Uterus (tissue), 2 donors: ENCODE data around the gene BMERB1.

Experiments used
- CTCF ChIP-seq, 4 experiments: fragments of 200-600 bp in 2 of 4; fragments of 450-650 bp in 2 of 4; sonication (generic) in 2 of 4; IDR thresholded peaks; one replicate each; pipeline ENCODE4 v1.5.1; 2016 to 2019; ENCODE audit warnings: antibody characterized with exemption in 4 of 4, mild to moderate bottlenecking in 2 of 4, moderate library complexity in 1 of 4
- POLR2A ChIP-seq, 2 donors: fragments of 450-650 bp; IDR thresholded peaks; one replicate each; pipeline ENCODE4 v1.6.1; 2016; ENCODE audit warnings: antibody characterized with exemption in 2 of 2, mild to moderate bottlenecking in 1 of 2, moderate library complexity in 1 of 2

DNA sequence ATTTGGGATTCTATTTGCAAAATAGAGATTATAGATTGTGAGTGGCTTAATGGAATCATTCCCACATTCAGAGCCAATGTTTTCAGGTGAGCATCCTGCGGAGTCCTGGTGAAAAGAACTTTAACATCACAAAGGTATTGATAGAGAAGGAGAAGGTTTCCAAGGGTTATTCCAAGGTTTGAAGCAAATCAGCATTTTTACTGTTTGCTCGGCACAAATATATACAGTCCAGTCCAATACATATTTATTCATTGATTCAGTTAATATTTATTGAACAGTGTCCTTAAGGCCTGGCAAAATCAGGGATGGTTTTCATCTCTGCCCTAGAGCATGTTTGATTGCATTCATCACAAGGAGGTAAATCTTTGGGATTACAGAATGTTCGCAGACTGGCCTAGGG, 32.4 kb upstream of the BMERB1 start:
- TF ChIP-seq CTCF (IDR thresholded peaks at IDR 0.05) (no peak), POLR2A (IDR thresholded peaks at IDR 0.05) (no peak)
